ENCODE measurements around the gene PDGFD. TPM values are rescaled to one million over a fixed set of nuclear protein-coding genes. Genes with fewer than 3 reads are reported as not detected.

The PDGFD gene
- total RNA-seq, 4 donors from 2014 or later = 16.1 to 108 (median 36.0) TPM

GRCh38 chr11:103888541-103888951, 275.4 kb downstream of the PDGFD start:
- no peak overlapping the region for H3K27ac ChIP-seq
- no peaks in the 10 kb centered on the region for H3K4me1 ChIP-seq
- no peaks in the 10 kb centered on the region for H3K36me3 ChIP-seq
- intact Hi-C loops (cut with DNase I) = no loop called here
- no peak for DNase-seq
- TF ChIP-seq POLR2A (IDR thresholded peaks at IDR 0.05) (no peak), CTCF (IDR thresholded peaks at IDR 0.05) (no peak)
- no peaks in the 10 kb centered on the region for H3K9me3 ChIP-seq
- no peaks in the 10 kb centered on the region for H3K27me3 ChIP-seq
- no peak overlapping the region for H3K4me3 ChIP-seq (replicated peaks in 1 of 3)

- intact Hi-C loops (cut with DNase I) = no loop called here
- no peaks in the 10 kb centered on the region for H3K9me3 ChIP-seq
- no peak overlapping the region for H3K27ac ChIP-seq
- H3K27me3 ChIP-seq = no peaks in the 10 kb centered on the region
- no peak overlapping the region for H3K4me3 ChIP-seq (replicated peaks in 1 of 3)
- WGBS, 2 donors = 39 to 42% methylated on average over 6 of the region's 6 CpGs
- no peak for TF ChIP-seq CTCF (IDR thresholded peaks at IDR 0.05)
- no peak for TF ChIP-seq POLR2A (IDR thresholded peaks at IDR 0.05)
- DNase-seq = no peak
- H3K36me3 ChIP-seq = no peaks in the 10 kb centered on the region
- no peaks in the 10 kb centered on the region for H3K4me1 ChIP-seq
Observed at GRCh38 chr11:103887001-103887658, 276.8 kb downstream of the PDGFD start.

GRCh38 chr11:103883856-103884255, 280.1 kb downstream of the PDGFD start:
- H3K27me3 ChIP-seq = no peaks in the 10 kb centered on the region
- no peaks in the 10 kb centered on the region for H3K9me3 ChIP-seq
- H3K4me1 ChIP-seq = no peaks in the 10 kb centered on the region
- intact Hi-C loops (cut with DNase I) = no loop called here
- no peaks in the 10 kb centered on the region for H3K36me3 ChIP-seq
- WGBS, 2 donors = 77 to 88% methylated on average over 1 of the region's 1 CpG
- TF ChIP-seq POLR2A (IDR thresholded peaks at IDR 0.05) = no peak
- no peak for TF ChIP-seq CTCF (IDR thresholded peaks at IDR 0.05)
- no peak overlapping the region for H3K4me3 ChIP-seq (replicated peaks in 1 of 3)
- no peak for DNase-seq
- H3K27ac ChIP-seq = no peak overlapping the region

GRCh38 chr11:103883291-103883690, 280.7 kb downstream of the PDGFD start:
- intact Hi-C loops (cut with DNase I) = no loop called here
- no peaks in the 10 kb centered on the region for H3K36me3 ChIP-seq
- DNase-seq = no peak
- no peak overlapping the region for H3K4me3 ChIP-seq (replicated peaks in 1 of 3)
- TF ChIP-seq POLR2A (IDR thresholded peaks at IDR 0.05) = no peak
- no peak for TF ChIP-seq CTCF (IDR thresholded peaks at IDR 0.05)
- H3K27me3 ChIP-seq = no peaks in the 10 kb centered on the region
- 87 to 95% methylated on average over 2 of the region's 2 CpGs for WGBS, 2 donors
- no peaks in the 10 kb centered on the region for H3K9me3 ChIP-seq
- H3K27ac ChIP-seq = no peak overlapping the region
- no peaks in the 10 kb centered on the region for H3K4me1 ChIP-seq

GRCh38 chr11:103881584-103881983, 282.4 kb downstream of the PDGFD start:
- WGBS, 2 donors = 68 to 81% methylated on average over 1 of the region's 1 CpG
- no peak for TF ChIP-seq POLR2A (IDR thresholded peaks at IDR 0.05)
- TF ChIP-seq CTCF (IDR thresholded peaks at IDR 0.05) = no peak
- DNase-seq = no peak
- intact Hi-C loops (cut with DNase I) = no loop called here
- Histone ChIP-seq H3K27me3 (no peaks in the 10 kb centered on the region), H3K27ac (no peak overlapping the region), H3K4me1 (no peaks in the 10 kb centered on the region), H3K36me3 (no peaks in the 10 kb centered on the region), H3K9me3 (no peaks in the 10 kb centered on the region), H3K4me3 (replicated peaks in 1 of 3) (no peak overlapping the region)

Data from thyroid gland (tissue), 4 donors.